MCF 10A (cell line): ENCODE measurements around the gene ATP5F1B. TPM values are rescaled to one million over a fixed set of nuclear protein-coding genes. Genes with fewer than 3 reads are reported as not detected.

Source experiments
- BruUV-seq: library from RNA; stranded (reverse); fragments of 400-500 nt; replicated peaks from 2 replicates; lab custom pipeline; 2021; lab: Mats Ljungman, UMichigan
- CTCF ChIA-PET: fragments of 300-600 bp; sonication (Branson Sonifier 250); formaldehyde crosslinking; extraction: SDS; loops from one replicate; lab custom pipeline; 2021; ENCODE audit warnings: antibody characterized with exemption, inconsistent platforms; lab: Yijun Ruan, JAX
- POLR2A ChIA-PET: fragments of 300-600, 350-650 bp; sonication (Branson Sonifier 250); formaldehyde crosslinking; extraction: SDS; loops from one replicate; lab custom pipeline; 2020; ENCODE audit warnings: antibody characterized with exemption, inconsistent platforms; lab: Yijun Ruan, JAX
- DNase-seq: peaks from one replicate; pipeline ENCODE4 v3.0.0-alpha.2; 2018; ENCODE audit not compliant: unreplicated experiment
- H3K27ac Mint-ChIP-seq: one replicate; pipeline ENCODE4 v1.8.0; 2022; ENCODE audit warnings: mild to moderate bottlenecking, low read depth, mixed read lengths; ENCODE audit not compliant: unreplicated experiment
- H3K27me3 Mint-ChIP-seq: one replicate; pipeline ENCODE4 v1.8.0; 2022; ENCODE audit warnings: mixed read lengths; ENCODE audit not compliant: insufficient read depth, unreplicated experiment
- H3K36me3 Mint-ChIP-seq: one replicate; pipeline ENCODE4 v1.8.0; 2022; ENCODE audit warnings: mild to moderate bottlenecking, moderate library complexity, mixed read lengths; ENCODE audit not compliant: insufficient read depth, unreplicated experiment
- H3K4me1 Mint-ChIP-seq: one replicate; pipeline ENCODE4 v1.8.0; 2022; ENCODE audit warnings: mixed read lengths; ENCODE audit not compliant: insufficient read depth, unreplicated experiment
- H3K4me3 Mint-ChIP-seq: one replicate; pipeline ENCODE4 v1.8.0; 2022; ENCODE audit warnings: mild to moderate bottlenecking, moderate library complexity, mixed read lengths; ENCODE audit not compliant: unreplicated experiment
- H3K9me3 Mint-ChIP-seq: one replicate; pipeline ENCODE4 v1.8.0; 2022; ENCODE audit warnings: mixed read lengths; ENCODE audit not compliant: unreplicated experiment
- intact Hi-C: fragments of 100-400 bp; cut with micrococcal nuclease; formaldehyde crosslinking; loops from 2 replicates; pipeline ENCODE4 v1.14.1; 2022
- total RNA-seq: library from RNA; stranded (reverse); gene quantifications from 2 replicates; pipeline ENCODE4 v1.2.3, GENCODE V29; 2022
- TF ChIP-seq, protein P1 (sequence below): fragments of 200-600 bp; IDR thresholded peaks from one replicate; pipeline ENCODE4 v1.8.0; 2022; ENCODE audit warnings: antibody characterized with exemption, mild to moderate bottlenecking; ENCODE audit not compliant: unreplicated experiment

Gene ATP5F1B
- total RNA-seq, 1 experiment from 2014 or later = 909 TPM

DNA sequence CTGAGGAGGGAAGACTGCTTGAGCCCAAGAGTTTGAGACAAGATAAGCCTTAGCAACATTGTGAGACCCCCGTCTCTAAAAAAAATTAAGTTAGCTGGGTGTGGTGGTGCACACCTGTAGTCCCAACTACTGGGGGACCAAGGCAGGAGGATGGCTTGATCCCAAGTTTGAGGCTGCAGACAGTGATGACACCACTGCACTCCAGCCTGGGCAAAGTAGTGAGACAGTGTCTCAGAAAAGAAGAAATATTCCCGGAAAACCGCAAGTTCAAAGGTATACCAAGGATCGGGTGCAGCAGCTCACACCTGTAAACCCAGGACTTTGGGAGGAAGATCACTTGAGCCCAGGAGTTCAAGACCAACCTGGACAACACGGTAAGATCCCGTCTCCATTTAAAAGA is 36.5 kb upstream of the ATP5F1B start:
- Mint-ChIP-seq H3K36me3 (peaks cover 71% of the 10 kb centered on the region), H3K4me1 (peaks cover 10% of the 10 kb centered on the region), H3K4me3 (no peak overlapping the region), H3K27ac (no peak overlapping the region), H3K27me3 (no peaks in the 10 kb centered on the region), H3K9me3 (no peaks in the 10 kb centered on the region)
- intact Hi-C loops = no loop called here
- POLR2A ChIA-PET = interaction anchor here (0.7 to 8.2 kb wide), 3 partner anchors 13 to 161 kb away, joined by 4 to 61 read pairs (median 6); partner anchors contain the start of gene RBMS2
- TF ChIP-seq, protein P1, sequence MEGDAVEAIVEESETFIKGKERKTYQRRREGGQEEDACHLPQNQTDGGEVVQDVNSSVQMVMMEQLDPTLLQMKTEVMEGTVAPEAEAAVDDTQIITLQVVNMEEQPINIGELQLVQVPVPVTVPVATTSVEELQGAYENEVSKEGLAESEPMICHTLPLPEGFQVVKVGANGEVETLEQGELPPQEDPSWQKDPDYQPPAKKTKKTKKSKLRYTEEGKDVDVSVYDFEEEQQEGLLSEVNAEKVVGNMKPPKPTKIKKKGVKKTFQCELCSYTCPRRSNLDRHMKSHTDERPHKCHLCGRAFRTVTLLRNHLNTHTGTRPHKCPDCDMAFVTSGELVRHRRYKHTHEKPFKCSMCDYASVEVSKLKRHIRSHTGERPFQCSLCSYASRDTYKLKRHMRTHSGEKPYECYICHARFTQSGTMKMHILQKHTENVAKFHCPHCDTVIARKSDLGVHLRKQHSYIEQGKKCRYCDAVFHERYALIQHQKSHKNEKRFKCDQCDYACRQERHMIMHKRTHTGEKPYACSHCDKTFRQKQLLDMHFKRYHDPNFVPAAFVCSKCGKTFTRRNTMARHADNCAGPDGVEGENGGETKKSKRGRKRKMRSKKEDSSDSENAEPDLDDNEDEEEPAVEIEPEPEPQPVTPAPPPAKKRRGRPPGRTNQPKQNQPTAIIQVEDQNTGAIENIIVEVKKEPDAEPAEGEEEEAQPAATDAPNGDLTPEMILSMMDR = no peak
- DNase-seq = no peak
- BruUV-seq = no TSS peak
- CTCF ChIA-PET = interaction anchor here (0.5 to 0.7 kb wide), 2 partner anchors 31 to 35 kb away, joined by 3 read pairs; no protein-coding TSS in a partner anchor

DNA sequence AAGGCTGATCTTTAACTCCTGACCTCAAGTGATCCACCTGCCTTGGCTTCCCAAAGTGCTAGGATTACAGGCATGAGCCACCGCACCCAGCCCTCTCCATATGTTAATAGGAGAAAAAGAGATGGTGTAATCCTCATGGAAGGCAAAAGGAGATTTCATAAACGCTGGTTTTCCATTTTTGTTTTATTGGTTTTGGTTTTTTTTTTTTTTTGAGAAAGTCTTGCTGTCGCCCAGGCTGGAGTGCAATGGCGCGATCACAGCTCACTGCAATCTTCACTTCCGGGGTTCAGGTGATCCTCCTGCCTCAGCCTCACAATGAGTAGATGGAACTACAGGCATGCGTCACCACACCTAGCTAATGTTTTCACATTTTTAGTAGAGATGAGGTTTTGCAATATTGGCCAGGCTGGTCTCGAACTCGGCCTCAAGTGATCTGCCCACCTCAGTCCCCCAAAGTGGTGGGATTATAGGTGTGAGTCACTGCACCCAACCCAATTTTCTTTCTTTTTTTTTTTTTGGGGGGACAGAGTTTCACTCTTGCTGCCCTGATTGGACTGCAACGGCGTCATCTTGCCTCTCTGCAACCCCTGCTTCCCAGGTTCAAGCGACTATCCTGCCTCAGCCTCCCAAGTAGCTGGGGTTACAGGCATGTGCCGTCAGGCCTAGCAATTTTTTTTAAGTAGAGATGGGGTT is 34.2 kb upstream of the ATP5F1B start:
- no peaks in the 10 kb centered on the region for H3K27me3 Mint-ChIP-seq
- DNase-seq = no peak
- BruUV-seq = no TSS peak
- no peak overlapping the region for H3K4me3 Mint-ChIP-seq
- CTCF ChIA-PET = interaction anchor here (0.7 to 1.1 kb wide), 3 partner anchors 14 to 445 kb away, joined by 3 to 8 read pairs (median 4); no protein-coding TSS in a partner anchor
- intact Hi-C loops = no loop called here
- H3K27ac Mint-ChIP-seq = no peak overlapping the region
- no peaks in the 10 kb centered on the region for H3K9me3 Mint-ChIP-seq
- peaks cover 10% of the 10 kb centered on the region for H3K4me1 Mint-ChIP-seq
- TF ChIP-seq, protein P1 = no peak
- H3K36me3 Mint-ChIP-seq = peaks cover 72% of the 10 kb centered on the region
- POLR2A ChIA-PET = interaction anchor here (0.6 to 1.5 kb wide), 5 partner anchors 13 to 158 kb away, joined by 3 to 4 read pairs (median 3); partner anchors contain the start of gene ATP5F1B

DNA sequence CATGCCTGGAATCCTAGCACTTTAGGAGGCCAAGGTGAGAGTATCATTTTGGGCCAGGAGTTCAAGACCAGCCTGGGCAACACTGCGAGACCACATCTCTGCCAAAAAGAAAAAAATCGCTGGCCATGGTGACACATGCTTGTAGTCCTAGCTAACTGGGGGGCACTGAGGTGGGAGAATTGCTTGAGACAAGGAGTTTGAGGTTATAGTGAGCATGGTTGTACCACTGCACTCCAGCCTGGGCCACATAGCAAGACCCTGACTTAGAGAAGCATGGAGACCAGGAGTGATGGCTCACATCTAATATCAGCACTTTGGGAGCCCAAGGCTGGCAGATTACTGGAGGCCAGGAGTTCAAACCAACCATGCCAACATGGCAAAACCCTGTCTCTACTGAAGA is 33.1 kb upstream of the ATP5F1B start:
- ChIA-PET CTCF (no interaction called here), POLR2A (interaction anchor here (1.5 to 1.9 kb wide), 2 partner anchors 9 to 33 kb away, joined by 3 to 11 read pairs; partner anchors contain the start of genes ATP5F1B and PTGES3)
- Mint-ChIP-seq H3K4me3 (no peak overlapping the region), H3K9me3 (no peaks in the 10 kb centered on the region), H3K27me3 (no peaks in the 10 kb centered on the region), H3K4me1 (peaks cover 6% of the 10 kb centered on the region), H3K27ac (no peak overlapping the region), H3K36me3 (peaks cover 68% of the 10 kb centered on the region)
- BruUV-seq = no TSS peak
- no peak for DNase-seq
- TF ChIP-seq, protein P1 = no peak
- intact Hi-C loops = no loop called here

DNA sequence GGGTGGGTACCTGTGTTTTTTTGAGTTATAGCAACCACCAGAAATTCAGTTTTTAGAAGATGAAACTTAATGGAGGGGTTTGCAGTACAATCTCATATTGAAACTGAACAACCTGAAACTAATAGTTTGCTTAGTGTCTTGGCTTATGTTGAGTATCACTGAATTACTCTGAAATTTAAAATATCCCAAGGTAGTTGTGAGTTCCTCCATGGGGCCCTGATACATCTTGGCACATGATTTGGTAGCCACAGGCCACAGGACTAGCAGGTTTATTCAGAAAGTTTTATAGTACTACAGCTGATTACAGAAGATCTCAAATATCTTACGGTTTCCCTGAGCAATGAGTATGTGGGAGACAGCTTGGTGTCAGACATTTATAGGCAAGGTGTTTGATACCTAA is 31.9 kb upstream of the ATP5F1B start:
- intact Hi-C loops = no loop called here
- no TSS peak for BruUV-seq
- Mint-ChIP-seq H3K36me3 (peaks cover 63% of the 10 kb centered on the region), H3K4me1 (peaks cover 6% of the 10 kb centered on the region), H3K4me3 (no peak overlapping the region), H3K9me3 (no peaks in the 10 kb centered on the region), H3K27me3 (no peaks in the 10 kb centered on the region), H3K27ac (no peak overlapping the region)
- no peak for DNase-seq
- POLR2A ChIA-PET = interaction anchor here (0.5 to 1.9 kb wide), 6 partner anchors 10 to 411 kb away, joined by 3 to 11 read pairs (median 4); partner anchors contain the start of genes COQ10A and PTGES3
- CTCF ChIA-PET = interaction anchor here (1.1 kb wide), 1 partner anchor 15 kb away, joined by 3 read pairs; no protein-coding TSS in a partner anchor
- TF ChIP-seq, protein P1 = no peak
